Nephron (organoid): ENCODE measurements around the gene MYO1B.
A peak's percentile ranks its signal among the peaks of the same experiment; 100 is the strongest.

Experiments
- H3K27ac Mint-ChIP-seq, 3 experiments: 2 replicates each; pipeline ENCODE4 v1.8.0; 2020; ENCODE audit warnings: mixed read lengths in 3 of 3, mild to moderate bottlenecking in 2 of 3, moderate library complexity in 1 of 3
- H3K27me3 Mint-ChIP-seq: 2 replicates; pipeline ENCODE4 v1.8.0; 2021; ENCODE audit warnings: low read depth, mild to moderate bottlenecking, moderate library complexity, mixed read lengths
- H3K36me3 Mint-ChIP-seq: 2 replicates; pipeline ENCODE4 v1.8.0; 2020; ENCODE audit warnings: low read depth, mixed read lengths
- H3K4me1 Mint-ChIP-seq: 2 replicates; pipeline ENCODE4 v1.8.0; 2020; ENCODE audit warnings: mixed read lengths
- H3K4me3 Mint-ChIP-seq, 3 experiments: 2 replicates each; pipeline ENCODE4 v1.8.0; 2020; ENCODE audit warnings: mild to moderate bottlenecking in 3 of 3, mixed read lengths in 3 of 3, moderate library complexity in 2 of 3
- H3K9me3 Mint-ChIP-seq: 2 replicates; pipeline ENCODE4 v1.8.0; 2020; ENCODE audit warnings: mixed read lengths
- TF ChIP-seq, protein P1 (sequence below), 3 experiments: fragments of 200-600 bp; sonication (generic); IDR thresholded peaks; one replicate each; pipeline ENCODE4 v1.5.0; 2021; ENCODE audit warnings: antibody characterized with exemption in 3 of 3; ENCODE audit not compliant: unreplicated experiment in 3 of 3

Gene MYO1B

GRCh38 chr2:191308026-191308425 is 62.8 kb downstream of the MYO1B start:
- Mint-ChIP-seq H3K27me3 (no peaks in the 10 kb centered on the region), H3K4me1 (peaks cover 27% of the 10 kb centered on the region), H3K36me3 (no peaks in the 10 kb centered on the region), H3K27ac (no peak overlapping the region), H3K4me3 (no peak overlapping the region), H3K9me3 (no peaks in the 10 kb centered on the region)
- TF ChIP-seq, protein P1, sequence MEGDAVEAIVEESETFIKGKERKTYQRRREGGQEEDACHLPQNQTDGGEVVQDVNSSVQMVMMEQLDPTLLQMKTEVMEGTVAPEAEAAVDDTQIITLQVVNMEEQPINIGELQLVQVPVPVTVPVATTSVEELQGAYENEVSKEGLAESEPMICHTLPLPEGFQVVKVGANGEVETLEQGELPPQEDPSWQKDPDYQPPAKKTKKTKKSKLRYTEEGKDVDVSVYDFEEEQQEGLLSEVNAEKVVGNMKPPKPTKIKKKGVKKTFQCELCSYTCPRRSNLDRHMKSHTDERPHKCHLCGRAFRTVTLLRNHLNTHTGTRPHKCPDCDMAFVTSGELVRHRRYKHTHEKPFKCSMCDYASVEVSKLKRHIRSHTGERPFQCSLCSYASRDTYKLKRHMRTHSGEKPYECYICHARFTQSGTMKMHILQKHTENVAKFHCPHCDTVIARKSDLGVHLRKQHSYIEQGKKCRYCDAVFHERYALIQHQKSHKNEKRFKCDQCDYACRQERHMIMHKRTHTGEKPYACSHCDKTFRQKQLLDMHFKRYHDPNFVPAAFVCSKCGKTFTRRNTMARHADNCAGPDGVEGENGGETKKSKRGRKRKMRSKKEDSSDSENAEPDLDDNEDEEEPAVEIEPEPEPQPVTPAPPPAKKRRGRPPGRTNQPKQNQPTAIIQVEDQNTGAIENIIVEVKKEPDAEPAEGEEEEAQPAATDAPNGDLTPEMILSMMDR (IDR thresholded peaks at IDR 0.05; ENCODE audit: unreplicated experiment in 3 of 3) = no peak

- H3K4me3 Mint-ChIP-seq = no peak overlapping the region
- peaks cover 7% of the 10 kb centered on the region for H3K4me1 Mint-ChIP-seq
- TF ChIP-seq, protein P1 (IDR thresholded peaks at IDR 0.05; ENCODE audit: unreplicated experiment in 3 of 3) = no peak
- no peak overlapping the region for H3K27ac Mint-ChIP-seq
- no peaks in the 10 kb centered on the region for H3K9me3 Mint-ChIP-seq
- no peaks in the 10 kb centered on the region for H3K27me3 Mint-ChIP-seq
- H3K36me3 Mint-ChIP-seq = no peaks in the 10 kb centered on the region
Observed at GRCh38 chr2:191311156-191311555, 66.0 kb downstream of the MYO1B start.

DNA sequence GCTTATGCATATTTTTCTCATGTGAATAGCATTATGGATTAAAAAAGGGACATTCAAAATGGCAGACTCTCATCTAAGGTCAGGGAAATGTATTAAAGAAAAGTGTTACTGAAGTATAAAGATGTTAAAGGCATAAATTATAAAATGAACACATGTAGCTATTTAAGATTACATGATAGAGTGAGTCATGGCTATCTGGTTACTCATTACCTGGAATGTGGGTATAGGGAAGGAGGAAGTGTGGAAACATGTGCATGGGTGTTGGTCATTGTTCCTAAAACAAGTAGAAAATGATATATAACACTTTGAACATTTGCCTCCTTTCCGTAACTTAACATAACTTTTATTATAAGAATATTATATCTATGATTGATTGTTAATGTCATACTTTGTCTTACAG is 66.4 kb downstream of the MYO1B start:
- H3K4me1 Mint-ChIP-seq = peaks cover 12% of the 10 kb centered on the region
- H3K4me3 Mint-ChIP-seq = no peak overlapping the region
- no peaks in the 10 kb centered on the region for H3K9me3 Mint-ChIP-seq
- TF ChIP-seq, protein P1 (IDR thresholded peaks at IDR 0.05; ENCODE audit: unreplicated experiment in 3 of 3) = no peak
- no peak overlapping the region for H3K27ac Mint-ChIP-seq
- H3K27me3 Mint-ChIP-seq = no peaks in the 10 kb centered on the region
- no peaks in the 10 kb centered on the region for H3K36me3 Mint-ChIP-seq

- Mint-ChIP-seq H3K9me3 (no peaks in the 10 kb centered on the region), H3K4me3 (no peak overlapping the region), H3K27ac (peak overlapping the region in 1 of 3 experiments; percentile 45), H3K27me3 (no peaks in the 10 kb centered on the region), H3K36me3 (no peaks in the 10 kb centered on the region), H3K4me1 (peaks cover 17% of the 10 kb centered on the region)
- TF ChIP-seq, protein P1 (IDR thresholded peaks at IDR 0.05; ENCODE audit: unreplicated experiment in 3 of 3) = no peak
Observed at GRCh38 chr2:191312163-191312562, 67.0 kb downstream of the MYO1B start.

DNA sequence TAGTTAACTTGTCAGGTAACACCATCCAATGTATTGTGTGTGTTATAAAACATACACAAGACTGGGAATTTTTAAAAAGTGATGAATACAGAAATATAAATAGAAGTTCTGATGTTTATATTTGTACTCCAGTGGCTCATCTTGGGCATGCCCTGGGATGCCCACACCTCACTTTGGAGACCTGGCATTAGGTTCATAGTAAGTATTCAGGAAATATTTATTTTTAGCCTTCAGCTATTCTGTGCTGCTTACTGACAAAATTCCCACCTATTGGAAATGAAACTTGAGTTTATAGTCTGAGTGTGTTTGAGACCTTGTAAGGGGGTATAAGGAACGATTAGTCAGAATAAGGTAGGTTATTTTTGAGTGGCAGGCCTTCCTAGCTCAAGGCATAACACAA is 67.5 kb downstream of the MYO1B start:
- TF ChIP-seq, protein P1 (IDR thresholded peaks at IDR 0.05; ENCODE audit: unreplicated experiment in 3 of 3) = no peak
- Mint-ChIP-seq H3K4me1 (peaks cover 18% of the 10 kb centered on the region), H3K27ac (no peak overlapping the region), H3K36me3 (no peaks in the 10 kb centered on the region), H3K27me3 (no peaks in the 10 kb centered on the region), H3K9me3 (no peaks in the 10 kb centered on the region), H3K4me3 (no peak overlapping the region)

DNA sequence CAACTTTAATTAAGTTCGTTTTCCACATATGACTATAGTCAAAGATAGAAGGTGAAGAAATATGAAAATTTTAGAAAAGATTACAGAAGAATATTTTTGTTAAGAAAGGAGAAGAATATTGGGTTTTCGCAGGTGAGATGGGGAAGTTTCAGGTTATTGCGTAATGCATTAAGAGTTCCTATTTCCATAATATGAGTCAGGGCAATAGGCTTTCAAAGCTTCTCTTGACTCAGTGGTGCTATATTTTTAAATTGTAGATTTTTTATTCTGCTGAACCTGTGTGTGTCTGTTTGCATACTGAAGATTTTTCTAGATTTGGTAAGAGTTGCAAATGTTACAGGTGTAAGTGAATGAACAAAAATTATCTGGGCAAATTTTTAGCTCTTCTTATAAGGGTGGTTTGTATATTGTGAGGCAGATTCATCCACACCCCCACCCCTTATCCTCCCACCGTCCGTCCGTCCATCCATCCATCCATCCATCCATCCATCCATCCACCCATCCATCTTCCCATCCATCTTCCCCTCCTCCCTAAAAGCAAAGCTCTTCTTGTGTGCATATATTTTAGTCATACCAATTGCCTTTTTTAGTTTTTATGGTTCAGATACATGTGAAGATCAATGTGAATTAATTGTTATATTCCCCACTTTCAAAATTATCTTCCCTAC is 69.6 kb downstream of the MYO1B start:
- no peaks in the 10 kb centered on the region for H3K9me3 Mint-ChIP-seq
- TF ChIP-seq, protein P1 (IDR thresholded peaks at IDR 0.05; ENCODE audit: unreplicated experiment in 3 of 3) = no peak
- H3K27ac Mint-ChIP-seq = no peak overlapping the region
- no peaks in the 10 kb centered on the region for H3K36me3 Mint-ChIP-seq
- peaks cover 38% of the 10 kb centered on the region for H3K4me1 Mint-ChIP-seq
- no peak overlapping the region for H3K4me3 Mint-ChIP-seq
- H3K27me3 Mint-ChIP-seq = no peaks in the 10 kb centered on the region
